Ureter (tissue), 1 donor: ENCODE data around the gene CFTR. TPM values are rescaled to one million over a fixed set of nuclear protein-coding genes. Genes with fewer than 3 reads are reported as not detected.

Source experiments
- DNase-seq: peaks from one replicate; pipeline ENCODE4 v3.0.0-alpha.2; 2020; ENCODE audit warnings: low spot score
- total RNA-seq: library from RNA; stranded (reverse); gene quantifications from one replicate; pipeline ENCODE4 v1.2.4, GENCODE V29; 2023
- donor health status: DM: yes; HTN: yes; CAD: no.

The CFTR gene
- total RNA-seq, 1 donor from 2014 or later, result 1.9 TPM

- DNase-seq, result no peak
Measured at GRCh38 chr7:117587931-117588330, 108.1 kb downstream of the CFTR start.

- DNase-seq, result no peak
Measured at GRCh38 chr7:117588352-117588794, 108.5 kb downstream of the CFTR start.

GRCh38 chr7:117590191-117590590, 110.4 kb downstream of the CFTR start:
- DNase-seq, result no peak

GRCh38 chr7:117592011-117592635, 112.3 kb downstream of the CFTR start:
- DNase-seq, result no peak

GRCh38 chr7:117596134-117596533, 116.3 kb downstream of the CFTR start:
- DNase-seq, result no peak

GRCh38 chr7:117597755-117598154, 117.9 kb downstream of the CFTR start:
- no peak for DNase-seq

GRCh38 chr7:117600911-117601310, 121.1 kb downstream of the CFTR start:
- DNase-seq, result no peak

- no peak for DNase-seq
Measured at GRCh38 chr7:117603627-117604026, 123.8 kb downstream of the CFTR start.

GRCh38 chr7:117605712-117606111, 125.9 kb downstream of the CFTR start:
- DNase-seq, result no peak

GRCh38 chr7:117606132-117606531, 126.3 kb downstream of the CFTR start:
- DNase-seq, result no peak

- no peak for DNase-seq
Measured at GRCh38 chr7:117610396-117610795, 130.6 kb downstream of the CFTR start.

- DNase-seq, result no peak
Measured at GRCh38 chr7:117612637-117613036, 132.8 kb downstream of the CFTR start.

GRCh38 chr7:117616694-117617093, 136.9 kb downstream of the CFTR start:
- no peak for DNase-seq

GRCh38 chr7:117619681-117620080, 139.9 kb downstream of the CFTR start:
- DNase-seq, result no peak

GRCh38 chr7:117621075-117621618, 141.3 kb downstream of the CFTR start:
- DNase-seq, result no peak

- no peak for DNase-seq
Measured at GRCh38 chr7:117623606-117624005, 143.8 kb downstream of the CFTR start.

- no peak for DNase-seq
Measured at GRCh38 chr7:117630501-117630900, 150.7 kb downstream of the CFTR start.

- no peak for DNase-seq
Measured at GRCh38 chr7:117630907-117631564, 151.2 kb downstream of the CFTR start.

- DNase-seq, result no peak
Measured at GRCh38 chr7:117631652-117632051, 151.8 kb downstream of the CFTR start.

- DNase-seq, result no peak
Measured at GRCh38 chr7:117637937-117638336, 158.1 kb downstream of the CFTR start.

- no peak for DNase-seq
Measured at GRCh38 chr7:117639966-117640365, 160.1 kb downstream of the CFTR start.

GRCh38 chr7:117640465-117640864, 160.6 kb downstream of the CFTR start:
- DNase-seq, result no peak

- DNase-seq, result no peak
Measured at GRCh38 chr7:117645481-117646165, 165.8 kb downstream of the CFTR start.
